GM10266 (cell line): Measurements from ENCODE around the gene ALX3.
A peak's percentile ranks its signal among the peaks of the same experiment; 100 is the strongest.

Source experiments
- DNase-seq: peaks from one replicate; pipeline ENCODE4 v3.0.0; 2012; ENCODE audit errors: extremely low spot score
- CTCF ChIP-seq: IDR thresholded peaks from 2 replicates; pipeline ENCODE4 v1.5.1; 2012; ENCODE audit warnings: mild to moderate bottlenecking, low read depth; ENCODE audit not compliant: control insufficient read depth, insufficient read depth; ENCODE audit errors: missing control alignments

Gene ALX3

GRCh38 chr1:110089561-110090275 lies 19.2 kb upstream of the ALX3 start:
- no peak for DNase-seq
- TF ChIP-seq CTCF = no peak

- DNase-seq = no peak
- no peak for TF ChIP-seq CTCF
These were observed 18.4 kb upstream of the ALX3 start for GRCh38 chr1:110088739-110089316.

GRCh38 chr1:110087812-110088738 lies 17.6 kb upstream of the ALX3 start:
- peak; percentile 83 for DNase-seq
- peak; percentile 72 for TF ChIP-seq CTCF

- DNase-seq = no peak
These were observed 16.5 kb upstream of the ALX3 start for GRCh38 chr1:110086961-110087360.

GRCh38 chr1:110085671-110086070 lies 15.2 kb upstream of the ALX3 start:
- no peak for TF ChIP-seq CTCF
- DNase-seq = no peak

More at GRCh38 chr1:110086961-110087360, 16.5 kb upstream of the ALX3 start:
- no peak for TF ChIP-seq CTCF

GRCh38 chr1:110084227-110085078 lies 14.0 kb upstream of the ALX3 start:
- no peak for TF ChIP-seq CTCF
- DNase-seq = peak; percentile 58
